ENCODE results near the gene FGFR2. TPM values are rescaled to one million over a fixed set of nuclear protein-coding genes. Genes with fewer than 3 reads are reported as not detected.

FGFR2 gene
- total RNA-seq, 2 donors from 2014 or later, result 39.2 to 68.0 TPM

GRCh38 chr10:121444520-121445165 lies 153.6 kb downstream of the FGFR2 start:
- no peak for ATAC-seq
- intact Hi-C loops (cut with DNase I, micrococcal nuclease), result no loop called here

GRCh38 chr10:121442086-121442935 lies 155.9 kb downstream of the FGFR2 start:
- ATAC-seq (peak; percentile 48), DNase-seq (no peak)
- intact Hi-C loops (cut with DNase I, micrococcal nuclease), result no loop called here

More at GRCh38 chr10:121444520-121445165, 153.6 kb downstream of the FGFR2 start:
- DNase-seq, result no peak

- intact Hi-C loops (cut with DNase I, micrococcal nuclease), result no loop called here
- DNase-seq (no peak), ATAC-seq (no peak)
Observed at GRCh38 chr10:121440461-121440860, 157.8 kb downstream of the FGFR2 start.

GRCh38 chr10:121438333-121438732 lies 159.9 kb downstream of the FGFR2 start:
- DNase-seq (no peak), ATAC-seq (no peak)
- intact Hi-C loops (cut with DNase I, micrococcal nuclease), result no loop called here

GRCh38 chr10:121437596-121437995 lies 160.6 kb downstream of the FGFR2 start:
- ATAC-seq, result no peak
- intact Hi-C loops (cut with DNase I, micrococcal nuclease), result no loop called here
- DNase-seq, result peak; percentile 22 to 42

- no peak for DNase-seq
- ATAC-seq, result no peak
- intact Hi-C loops (cut with DNase I, micrococcal nuclease), result no loop called here
Observed at GRCh38 chr10:121436630-121437341, 161.5 kb downstream of the FGFR2 start.

- intact Hi-C loops (cut with DNase I, micrococcal nuclease), result no loop called here
- ATAC-seq (no peak), DNase-seq (no peak)
Observed at GRCh38 chr10:121436281-121436629, 162.0 kb downstream of the FGFR2 start.

GRCh38 chr10:121435099-121435875 lies 163.0 kb downstream of the FGFR2 start:
- intact Hi-C loops (cut with DNase I, micrococcal nuclease), result no loop called here
- no peak for ATAC-seq
- no peak for DNase-seq

- DNase-seq, result no peak
- intact Hi-C loops (cut with DNase I, micrococcal nuclease), result no loop called here
- no peak for ATAC-seq
Observed at GRCh38 chr10:121433965-121434364, 164.3 kb downstream of the FGFR2 start.

- ATAC-seq (no peak), DNase-seq (no peak)
- intact Hi-C loops (cut with DNase I, micrococcal nuclease), result no loop called here
Observed at GRCh38 chr10:121428867-121429266, 169.4 kb downstream of the FGFR2 start.
